22Rv1 (cell line): ENCODE measurements around the gene WDR1.

Source experiments
- ZFX ChIP-seq: fragments of 450-650 bp; IDR thresholded peaks from 2 replicates; pipeline ENCODE4 v1.6.1; 2017; ENCODE audit warnings: antibody characterized with exemption, borderline replicate concordance
- TF ChIP-seq, protein P1 (sequence below): fragments of 450-650 bp; IDR thresholded peaks from 2 replicates; pipeline ENCODE4 v1.5.1; 2017; ENCODE audit warnings: mild to moderate bottlenecking

DNA sequence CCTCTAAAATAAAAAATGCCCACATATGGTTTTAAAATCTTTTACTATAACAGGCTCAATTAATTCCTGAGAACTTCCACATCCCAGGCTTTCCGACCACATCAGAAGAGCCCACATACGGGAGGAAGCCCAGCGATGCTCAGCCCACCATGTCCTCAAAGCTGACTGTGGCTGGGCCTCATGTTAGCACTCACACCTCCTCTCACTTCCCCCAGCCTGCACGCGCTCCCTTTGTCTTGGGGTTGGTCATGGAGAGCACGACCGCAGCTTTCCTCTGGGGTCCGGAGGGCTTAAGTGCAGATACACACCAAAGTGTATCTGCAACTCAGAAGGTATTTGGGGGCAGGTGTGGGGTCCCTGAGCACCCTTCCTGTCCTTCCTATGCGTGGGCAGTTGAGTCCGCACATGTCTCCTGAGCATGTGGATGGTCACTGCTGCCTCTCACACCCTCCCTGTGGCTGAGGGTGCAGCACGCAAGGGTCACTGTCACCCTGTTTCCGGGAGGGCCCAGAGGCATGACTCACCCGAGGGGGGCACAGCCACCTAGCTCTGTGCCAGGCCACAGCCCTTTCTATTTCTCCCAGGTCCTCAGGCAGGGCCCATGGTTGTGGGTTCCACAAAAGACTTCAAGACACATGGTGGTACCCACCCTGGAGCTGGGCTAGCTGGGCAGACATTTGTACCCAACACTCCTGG lies 21.2 kb downstream of the WDR1 start:
- TF ChIP-seq, protein P1, sequence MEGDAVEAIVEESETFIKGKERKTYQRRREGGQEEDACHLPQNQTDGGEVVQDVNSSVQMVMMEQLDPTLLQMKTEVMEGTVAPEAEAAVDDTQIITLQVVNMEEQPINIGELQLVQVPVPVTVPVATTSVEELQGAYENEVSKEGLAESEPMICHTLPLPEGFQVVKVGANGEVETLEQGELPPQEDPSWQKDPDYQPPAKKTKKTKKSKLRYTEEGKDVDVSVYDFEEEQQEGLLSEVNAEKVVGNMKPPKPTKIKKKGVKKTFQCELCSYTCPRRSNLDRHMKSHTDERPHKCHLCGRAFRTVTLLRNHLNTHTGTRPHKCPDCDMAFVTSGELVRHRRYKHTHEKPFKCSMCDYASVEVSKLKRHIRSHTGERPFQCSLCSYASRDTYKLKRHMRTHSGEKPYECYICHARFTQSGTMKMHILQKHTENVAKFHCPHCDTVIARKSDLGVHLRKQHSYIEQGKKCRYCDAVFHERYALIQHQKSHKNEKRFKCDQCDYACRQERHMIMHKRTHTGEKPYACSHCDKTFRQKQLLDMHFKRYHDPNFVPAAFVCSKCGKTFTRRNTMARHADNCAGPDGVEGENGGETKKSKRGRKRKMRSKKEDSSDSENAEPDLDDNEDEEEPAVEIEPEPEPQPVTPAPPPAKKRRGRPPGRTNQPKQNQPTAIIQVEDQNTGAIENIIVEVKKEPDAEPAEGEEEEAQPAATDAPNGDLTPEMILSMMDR = no peak
- TF ChIP-seq ZFX = no peak
